ENCODE measurements around the gene SAP130. TPM values are rescaled to one million over a fixed set of nuclear protein-coding genes. Genes with fewer than 3 reads are reported as not detected.

The SAP130 gene
- polyA plus RNA-seq, 1 donor (not counting 4 experiments of a cell fraction or from before 2014, with no cell fraction given), result 11.6 TPM

DNA sequence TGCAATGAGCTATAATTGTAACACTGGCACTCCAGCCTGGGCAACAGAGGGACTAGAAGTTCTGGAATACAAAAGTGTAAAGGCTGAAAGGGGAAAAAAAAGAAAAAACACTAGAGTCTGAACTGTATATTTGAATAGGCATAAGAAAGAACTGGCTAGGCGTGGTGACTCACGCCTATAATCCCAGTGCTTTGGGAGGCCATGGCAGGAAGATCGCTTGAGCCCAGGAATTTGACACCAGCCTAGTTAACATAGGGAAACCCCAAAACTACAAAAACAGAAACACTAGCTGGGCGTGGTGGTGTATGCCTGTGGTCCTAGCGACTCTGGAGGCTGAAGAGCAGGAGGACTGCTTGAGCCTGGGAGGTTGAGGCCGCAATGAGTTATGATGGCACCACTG is 70.6 kb downstream of the SAP130 start:
- Histone ChIP-seq H3K4me3 (ENCODE audit: control insufficient read depth in 2 of 3, extremely low read depth in 1 of 3, insufficient read depth in 2 of 3, low read depth in 1 of 3, low read length in 3 of 3) (no peak overlapping the region), H3K9me3 (ENCODE audit: control insufficient read depth, low read depth, low read length) (no peaks in the 10 kb centered on the region), H3K27ac (ENCODE audit: control insufficient read depth, insufficient read depth, low read length) (no peak overlapping the region), H2AFZ (ENCODE audit: control insufficient read depth, low read length) (no peak overlapping the region), H4K20me1 (ENCODE audit: control insufficient read depth, extremely low read depth, insufficient read depth, low read length) (no peaks in the 10 kb centered on the region), H3K27me3 (ENCODE audit: control insufficient read depth, extremely low read depth, insufficient read depth, low read length) (no peaks in the 10 kb centered on the region), H3K9ac (ENCODE audit: control insufficient read depth, extremely low read depth, insufficient read depth, low read length) (no peak overlapping the region), H3K4me1 (ENCODE audit: control insufficient read depth, extremely low read depth, insufficient read depth, low read length) (no peaks in the 10 kb centered on the region), H3K79me2 (ENCODE audit: control insufficient read depth, insufficient read depth, low read length) (no peaks in the 10 kb centered on the region), H3K36me3 (ENCODE audit: control insufficient read depth in 2 of 2, extremely low read depth in 1 of 2, insufficient read depth in 2 of 2, low read length in 2 of 2) (peaks cover 3 to 5% of the 10 kb centered on the region in 2 experiments), H3K9me1 (ENCODE audit: control insufficient read depth, extremely low read depth, insufficient read depth, low read length) (no peaks in the 10 kb centered on the region), H3K4me2 (ENCODE audit: control insufficient read depth, extremely low read depth, insufficient read depth, low read depth, low read length) (no peak overlapping the region)
- no peak for DNase-seq (ENCODE audit: low read depth, low spot score)
- FAIRE-seq, result no peak
- dilution Hi-C loops (cut with MboI; ENCODE audit: extremely low pct_ligation_motif_present, low sequenced_read_pairs), result no loop called here
- no peak for TF ChIP-seq EZH2 (IDR thresholded peaks at IDR 0.05; ENCODE audit: low read length)
- TF ChIP-seq, protein P1, sequence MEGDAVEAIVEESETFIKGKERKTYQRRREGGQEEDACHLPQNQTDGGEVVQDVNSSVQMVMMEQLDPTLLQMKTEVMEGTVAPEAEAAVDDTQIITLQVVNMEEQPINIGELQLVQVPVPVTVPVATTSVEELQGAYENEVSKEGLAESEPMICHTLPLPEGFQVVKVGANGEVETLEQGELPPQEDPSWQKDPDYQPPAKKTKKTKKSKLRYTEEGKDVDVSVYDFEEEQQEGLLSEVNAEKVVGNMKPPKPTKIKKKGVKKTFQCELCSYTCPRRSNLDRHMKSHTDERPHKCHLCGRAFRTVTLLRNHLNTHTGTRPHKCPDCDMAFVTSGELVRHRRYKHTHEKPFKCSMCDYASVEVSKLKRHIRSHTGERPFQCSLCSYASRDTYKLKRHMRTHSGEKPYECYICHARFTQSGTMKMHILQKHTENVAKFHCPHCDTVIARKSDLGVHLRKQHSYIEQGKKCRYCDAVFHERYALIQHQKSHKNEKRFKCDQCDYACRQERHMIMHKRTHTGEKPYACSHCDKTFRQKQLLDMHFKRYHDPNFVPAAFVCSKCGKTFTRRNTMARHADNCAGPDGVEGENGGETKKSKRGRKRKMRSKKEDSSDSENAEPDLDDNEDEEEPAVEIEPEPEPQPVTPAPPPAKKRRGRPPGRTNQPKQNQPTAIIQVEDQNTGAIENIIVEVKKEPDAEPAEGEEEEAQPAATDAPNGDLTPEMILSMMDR (optimal IDR thresholded peaks at IDR 0.05 in 1 of 3, IDR thresholded peaks at IDR 0.05 in 1 of 3, conservative IDR thresholded peaks at IDR 0.05 in 1 of 3; ENCODE audit: extremely low read depth in 1 of 3, insufficient read depth in 2 of 3, low read length in 3 of 3), result no peak

DNA sequence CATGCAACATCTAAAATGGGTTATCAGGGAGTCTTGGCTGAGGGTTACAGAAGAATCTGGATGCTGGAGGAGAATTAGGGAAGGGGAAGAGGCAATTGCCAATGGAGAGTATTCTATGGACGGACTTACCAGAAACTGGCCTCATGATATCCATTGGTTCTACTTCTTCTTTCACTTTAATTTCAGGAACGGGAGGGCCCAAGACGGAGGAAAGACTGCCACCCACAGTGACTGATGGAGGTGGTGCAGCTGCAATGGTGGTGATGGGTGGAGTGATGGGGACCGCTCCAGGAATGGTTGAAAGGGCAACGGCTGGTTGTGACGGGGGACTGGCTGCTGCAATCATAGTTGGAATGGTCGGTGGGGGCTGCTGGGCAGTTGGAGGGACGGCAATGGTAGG is 73.0 kb downstream of the SAP130 start:
- H3K4me1 ChIP-seq (ENCODE audit: control insufficient read depth, extremely low read depth, insufficient read depth, low read length), result no peaks in the 10 kb centered on the region
- DNase-seq (ENCODE audit: low read depth, low spot score) (no peak), FAIRE-seq (no peak)
- no peak overlapping the region for H3K27ac ChIP-seq (ENCODE audit: control insufficient read depth, insufficient read depth, low read length)
- no peaks in the 10 kb centered on the region for H3K79me2 ChIP-seq (ENCODE audit: control insufficient read depth, insufficient read depth, low read length)
- H3K9me1 ChIP-seq (ENCODE audit: control insufficient read depth, extremely low read depth, insufficient read depth, low read length), result no peaks in the 10 kb centered on the region
- dilution Hi-C loops (cut with MboI; ENCODE audit: extremely low pct_ligation_motif_present, low sequenced_read_pairs), result no loop called here
- H3K4me2 ChIP-seq (ENCODE audit: control insufficient read depth, extremely low read depth, insufficient read depth, low read depth, low read length), result no peak overlapping the region
- H3K9ac ChIP-seq (ENCODE audit: control insufficient read depth, extremely low read depth, insufficient read depth, low read length), result no peak overlapping the region
- no peaks in the 10 kb centered on the region for H3K9me3 ChIP-seq (ENCODE audit: control insufficient read depth, low read depth, low read length)
- no peak overlapping the region for H3K4me3 ChIP-seq (ENCODE audit: control insufficient read depth in 2 of 3, extremely low read depth in 1 of 3, insufficient read depth in 2 of 3, low read depth in 1 of 3, low read length in 3 of 3)
- no peak overlapping the region for H2AFZ ChIP-seq (ENCODE audit: control insufficient read depth, low read length)
- TF ChIP-seq EZH2 (IDR thresholded peaks at IDR 0.05; ENCODE audit: low read length), result no peak
- TF ChIP-seq, protein P1 (optimal IDR thresholded peaks at IDR 0.05 in 1 of 3, IDR thresholded peaks at IDR 0.05 in 1 of 3, conservative IDR thresholded peaks at IDR 0.05 in 1 of 3; ENCODE audit: extremely low read depth in 1 of 3, insufficient read depth in 2 of 3, low read length in 3 of 3), result no peak
- peaks cover 9 to 14% of the 10 kb centered on the region in 2 experiments for H3K36me3 ChIP-seq (ENCODE audit: control insufficient read depth in 2 of 2, extremely low read depth in 1 of 2, insufficient read depth in 2 of 2, low read length in 2 of 2)
- no peaks in the 10 kb centered on the region for H4K20me1 ChIP-seq (ENCODE audit: control insufficient read depth, extremely low read depth, insufficient read depth, low read length)
- H3K27me3 ChIP-seq (ENCODE audit: control insufficient read depth, extremely low read depth, insufficient read depth, low read length), result no peaks in the 10 kb centered on the region

Data from keratinocyte (primary cell).